GM12872 (cell line): Measurements from ENCODE around the gene PDE3A.

Experiments used
- TF ChIP-seq, protein P1 (sequence below): IDR thresholded peaks from 3 replicates; pipeline ENCODE4 v1.5.1; 2011; ENCODE audit warnings: low read depth, mild to moderate bottlenecking, low read length, moderate library complexity; ENCODE audit not compliant: insufficient read depth

The PDE3A gene

DNA sequence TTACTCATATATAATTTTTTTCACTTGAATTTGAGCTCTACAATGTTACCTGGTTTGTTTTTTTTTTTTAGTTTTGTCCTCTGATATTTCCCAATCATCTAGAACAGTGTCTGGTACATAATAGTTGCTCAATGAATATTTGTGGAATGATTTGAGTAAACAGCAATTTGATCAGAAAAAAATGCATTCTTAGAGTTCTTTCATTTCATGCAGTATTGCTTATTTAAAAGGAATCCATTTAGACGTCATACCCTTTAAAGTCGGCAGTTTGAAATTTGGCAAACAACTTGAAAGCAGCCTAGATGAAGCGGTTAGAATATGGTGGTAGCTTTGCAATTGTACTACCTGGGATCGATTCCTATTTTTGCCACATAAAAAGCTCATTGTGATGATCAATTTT is 140.0 kb downstream of the PDE3A start:
- TF ChIP-seq, protein P1, sequence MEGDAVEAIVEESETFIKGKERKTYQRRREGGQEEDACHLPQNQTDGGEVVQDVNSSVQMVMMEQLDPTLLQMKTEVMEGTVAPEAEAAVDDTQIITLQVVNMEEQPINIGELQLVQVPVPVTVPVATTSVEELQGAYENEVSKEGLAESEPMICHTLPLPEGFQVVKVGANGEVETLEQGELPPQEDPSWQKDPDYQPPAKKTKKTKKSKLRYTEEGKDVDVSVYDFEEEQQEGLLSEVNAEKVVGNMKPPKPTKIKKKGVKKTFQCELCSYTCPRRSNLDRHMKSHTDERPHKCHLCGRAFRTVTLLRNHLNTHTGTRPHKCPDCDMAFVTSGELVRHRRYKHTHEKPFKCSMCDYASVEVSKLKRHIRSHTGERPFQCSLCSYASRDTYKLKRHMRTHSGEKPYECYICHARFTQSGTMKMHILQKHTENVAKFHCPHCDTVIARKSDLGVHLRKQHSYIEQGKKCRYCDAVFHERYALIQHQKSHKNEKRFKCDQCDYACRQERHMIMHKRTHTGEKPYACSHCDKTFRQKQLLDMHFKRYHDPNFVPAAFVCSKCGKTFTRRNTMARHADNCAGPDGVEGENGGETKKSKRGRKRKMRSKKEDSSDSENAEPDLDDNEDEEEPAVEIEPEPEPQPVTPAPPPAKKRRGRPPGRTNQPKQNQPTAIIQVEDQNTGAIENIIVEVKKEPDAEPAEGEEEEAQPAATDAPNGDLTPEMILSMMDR = no peak

DNA sequence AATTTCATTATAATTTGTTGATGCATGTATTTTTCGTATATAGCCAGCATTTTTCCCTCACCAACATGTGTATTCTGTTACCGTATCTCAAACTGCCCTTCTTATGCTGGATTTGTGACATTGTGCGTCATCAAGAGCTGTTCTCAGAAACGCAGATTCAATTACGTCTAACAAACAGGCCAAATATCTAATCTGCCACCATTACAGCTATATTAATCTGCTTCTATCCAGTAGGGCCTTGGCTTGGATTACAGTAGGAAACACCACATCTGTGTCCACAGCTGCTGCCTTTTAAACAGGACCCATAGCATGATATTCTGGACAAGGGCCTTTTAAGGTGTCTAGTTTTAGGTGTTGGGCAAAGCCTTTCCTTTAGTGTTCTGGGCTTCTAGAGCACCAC is 140.6 kb downstream of the PDE3A start:
- TF ChIP-seq, protein P1 = no peak

DNA sequence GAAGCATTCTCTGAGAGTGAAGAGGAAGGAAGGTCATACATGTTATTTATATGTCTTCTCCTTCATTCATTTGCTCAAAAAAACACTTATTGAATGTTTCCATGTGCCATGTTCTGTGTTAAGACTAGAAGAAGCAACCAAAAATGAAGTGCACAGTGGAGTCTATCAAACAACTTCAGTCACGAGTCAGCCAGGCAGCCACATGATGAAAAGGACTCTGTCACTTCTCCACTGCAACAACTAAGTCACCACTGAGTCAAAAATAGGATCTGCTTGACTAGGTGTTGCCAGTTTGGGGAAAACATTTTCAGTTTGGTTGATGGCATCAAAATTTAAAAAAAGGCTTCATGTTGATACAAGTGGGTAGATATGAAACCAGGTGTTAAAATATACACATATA is 142.5 kb downstream of the PDE3A start:
- TF ChIP-seq, protein P1 = no peak

DNA sequence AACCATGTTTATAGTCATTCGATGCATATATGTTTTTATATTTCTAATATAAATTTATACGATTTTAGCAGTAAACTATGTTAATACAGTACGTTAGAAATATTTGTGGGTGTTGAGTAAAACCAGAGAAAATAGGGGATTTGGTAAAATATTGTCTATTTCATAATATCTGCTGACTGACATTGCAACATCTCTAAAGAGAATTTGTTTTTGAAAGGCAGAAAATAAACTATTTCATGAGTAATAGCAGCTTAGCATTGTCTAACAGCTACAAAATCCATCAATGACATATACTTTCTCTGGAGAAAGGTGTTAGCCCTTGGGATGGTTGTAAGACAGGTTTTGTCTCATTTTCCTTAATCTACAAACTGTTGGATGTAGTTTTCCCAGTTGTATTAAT is 144.9 kb downstream of the PDE3A start:
- TF ChIP-seq, protein P1 = no peak

DNA sequence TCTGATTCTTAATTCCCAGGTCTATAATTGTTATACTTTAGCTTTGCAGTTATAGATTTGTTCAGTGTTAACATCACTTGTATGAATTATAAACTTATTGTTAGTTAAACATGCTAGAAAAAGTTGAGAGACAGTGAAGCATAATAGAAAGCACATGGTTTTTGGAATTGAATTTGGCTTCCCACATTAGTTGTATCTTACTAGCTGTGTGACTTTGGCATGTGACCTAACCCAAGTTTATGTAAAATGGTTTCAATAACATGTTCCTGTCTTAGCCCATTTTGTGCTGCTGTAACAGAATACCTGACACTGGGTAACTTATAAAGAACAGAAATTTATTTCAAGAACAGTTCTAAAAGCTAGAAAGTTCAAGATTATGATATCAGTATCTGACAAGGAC is 146.3 kb downstream of the PDE3A start:
- TF ChIP-seq, protein P1 = no peak

DNA sequence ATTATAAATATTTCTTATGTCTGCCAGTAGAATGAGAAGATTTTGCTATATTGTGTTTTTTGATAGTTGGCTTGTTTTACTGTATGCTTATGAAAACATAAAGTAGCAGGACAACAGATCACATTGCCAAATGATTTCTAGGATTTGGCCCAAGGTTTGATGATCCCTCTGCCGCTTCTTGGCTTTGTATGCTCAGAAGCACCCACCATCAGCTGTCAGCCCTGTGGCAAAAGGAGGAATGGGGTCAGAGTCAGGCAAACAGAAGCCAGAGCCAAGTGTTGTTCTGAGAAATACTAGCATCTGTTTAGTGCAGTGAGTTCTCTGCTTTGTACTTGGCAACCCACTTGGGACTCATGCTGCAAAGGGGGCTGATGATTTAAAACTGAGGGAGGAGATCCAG is 152.2 kb downstream of the PDE3A start:
- TF ChIP-seq, protein P1 = no peak

DNA sequence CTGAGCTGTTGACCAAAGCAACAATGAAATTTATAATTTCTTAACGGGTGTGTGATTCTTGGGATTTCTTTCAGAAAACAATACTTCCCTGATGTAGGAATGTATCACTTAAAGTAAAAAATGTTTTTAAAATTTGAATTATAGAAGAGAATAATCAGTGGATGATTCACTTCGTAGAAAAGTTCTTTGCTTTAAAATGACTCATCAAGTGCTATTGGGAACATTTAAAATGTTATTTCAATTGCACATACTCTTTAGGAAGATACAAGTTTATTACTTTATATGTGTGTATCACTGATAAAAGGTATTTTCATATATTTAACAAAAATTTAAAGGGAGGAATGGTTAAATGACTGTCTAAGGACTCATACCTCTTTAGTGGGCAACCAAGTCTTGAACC is 155.3 kb downstream of the PDE3A start:
- TF ChIP-seq, protein P1 = no peak

DNA sequence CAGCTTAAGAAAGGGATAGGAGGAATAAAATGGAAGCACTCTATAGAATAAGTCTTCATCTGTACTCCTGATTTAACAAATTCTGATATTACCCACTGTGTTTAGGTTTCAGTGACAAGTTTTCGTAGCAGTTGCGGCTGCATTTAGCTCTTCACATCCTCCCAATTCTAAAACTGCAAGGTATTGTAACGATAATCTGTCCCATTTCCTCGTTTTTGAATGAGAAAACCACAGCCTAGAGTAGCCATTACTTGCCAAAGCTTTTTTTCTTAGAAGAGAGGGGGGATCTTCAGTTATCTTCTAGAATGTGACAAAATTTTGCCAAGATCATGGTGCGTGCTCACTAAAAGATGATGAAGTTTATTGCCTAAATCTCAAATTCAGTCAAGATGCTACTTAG is 155.8 kb downstream of the PDE3A start:
- TF ChIP-seq, protein P1 = no peak
